DOHH2 (cell line): ENCODE data around the gene FDXR.

Experiments
- H3F3A ChIP-seq: fragments of 200-600 bp; sonication (generic), shearing (Covaris generic); 2 replicates; pipeline ENCODE4 v1.6.0; 2016; ENCODE audit warnings: antibody characterized with exemption, mild to moderate bottlenecking; ENCODE audit not compliant: control insufficient read depth, insufficient read depth
- H3K27ac ChIP-seq: fragments of 200-600 bp; sonication (generic); 2 replicates; pipeline ENCODE4 v1.5.1; 2014; ENCODE audit warnings: low read depth, mild to moderate bottlenecking, low read length, moderate library complexity
- H3K27me3 ChIP-seq: fragments of 200-600 bp; sonication (generic); 2 replicates; pipeline ENCODE4 v1.6.1; 2014; ENCODE audit warnings: mild to moderate bottlenecking, low read length, mixed read lengths; ENCODE audit not compliant: control insufficient read depth
- H3K36me3 ChIP-seq: fragments of 200-600 bp; sonication (generic); 2 replicates; pipeline ENCODE4 v1.6.1; 2014; ENCODE audit warnings: mild to moderate bottlenecking, low read length, moderate library complexity, mixed read lengths; ENCODE audit not compliant: control insufficient read depth
- H3K4me1 ChIP-seq: fragments of 200-600 bp; sonication (generic); 2 replicates; pipeline ENCODE4 v1.6.1; 2014; ENCODE audit warnings: mild to moderate bottlenecking, low read length, mixed read lengths; ENCODE audit not compliant: control insufficient read depth
- H3K4me2 ChIP-seq: fragments of 200-600 bp; sonication (generic); 2 replicates; pipeline ENCODE4 v1.6.0; 2014; ENCODE audit warnings: mild to moderate bottlenecking, low read length, moderate library complexity
- H3K4me3 ChIP-seq: fragments of 200-600 bp; sonication (generic); 2 replicates; pipeline ENCODE4 v1.5.1; 2014; ENCODE audit warnings: mild to moderate bottlenecking, low read length, mixed read lengths
- H3K79me2 ChIP-seq: fragments of 200-600 bp; sonication (generic); 2 replicates; pipeline ENCODE4 v1.6.1; 2014; ENCODE audit warnings: mild to moderate bottlenecking, low read length, mixed read lengths; ENCODE audit not compliant: control insufficient read depth
- H3K9me2 ChIP-seq: fragments of 200-600 bp; sonication (generic); replicated peaks from 2 replicates; pipeline ENCODE4 v1.6.1; 2014; ENCODE audit warnings: mild to moderate bottlenecking, low read length, mixed read lengths; ENCODE audit not compliant: control insufficient read depth
- H3K9me3 ChIP-seq: fragments of 200-600 bp; sonication (generic); 2 replicates; pipeline ENCODE4 v1.6.1; 2014; ENCODE audit warnings: antibody characterized with exemption, low read length, mixed read lengths; ENCODE audit not compliant: control insufficient read depth, insufficient read depth
- H4K20me1 ChIP-seq: fragments of 200-600 bp; sonication (generic); 2 replicates; pipeline ENCODE4 v1.6.0; 2014; ENCODE audit warnings: low read depth, mild to moderate bottlenecking, antibody characterized with exemption, low read length, moderate library complexity; ENCODE audit not compliant: control insufficient read depth, insufficient read depth
- EZH2phosphoT487 ChIP-seq: fragments of 200-600 bp; sonication (generic); IDR thresholded peaks from 2 replicates; pipeline ENCODE4 v1.6.1; 2017; ENCODE audit warnings: borderline replicate concordance, mild to moderate bottlenecking, antibody characterized with exemption, low read length, moderate library complexity, mixed read lengths
- TF ChIP-seq, protein P1 (sequence below): fragments of 200-600 bp; sonication (generic); IDR thresholded peaks from one replicate; pipeline ENCODE4 v1.5.1; 2014; ENCODE audit warnings: antibody characterized with exemption, mild to moderate bottlenecking, low read depth, low read length; ENCODE audit not compliant: poor library complexity, severe bottlenecking

FDXR gene

DNA sequence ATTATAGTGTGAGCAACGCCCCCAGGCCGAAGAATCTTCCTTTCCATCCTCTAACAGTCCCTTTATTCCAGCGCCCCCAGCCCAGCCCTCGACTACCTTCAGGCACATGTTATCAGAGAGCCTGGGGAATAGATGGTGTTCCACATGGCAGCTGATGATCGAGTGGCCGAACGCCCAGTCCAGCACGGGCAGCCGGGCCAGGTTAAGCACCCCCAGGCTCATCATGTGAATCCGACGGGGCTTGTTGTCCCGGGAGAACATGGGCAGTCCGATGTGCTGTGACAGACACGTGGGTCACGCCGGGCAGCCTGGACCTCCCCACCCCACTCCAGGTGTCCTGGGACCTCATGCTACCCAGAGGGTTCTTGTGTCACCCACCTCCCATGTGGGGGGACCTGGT lies 6.5 kb upstream of the FDXR start:
- H3K4me1 ChIP-seq = peaks cover 4% of the 10 kb centered on the region
- no peaks in the 10 kb centered on the region for H3K9me2 ChIP-seq
- no peaks in the 10 kb centered on the region for H4K20me1 ChIP-seq
- H3K27ac ChIP-seq = no peak overlapping the region
- H3K4me3 ChIP-seq = no peak overlapping the region
- H3K79me2 ChIP-seq = no peaks in the 10 kb centered on the region
- no peaks in the 10 kb centered on the region for H3K9me3 ChIP-seq
- H3F3A ChIP-seq = peaks cover 7% of the 10 kb centered on the region
- no peak for TF ChIP-seq EZH2phosphoT487
- TF ChIP-seq, protein P1, sequence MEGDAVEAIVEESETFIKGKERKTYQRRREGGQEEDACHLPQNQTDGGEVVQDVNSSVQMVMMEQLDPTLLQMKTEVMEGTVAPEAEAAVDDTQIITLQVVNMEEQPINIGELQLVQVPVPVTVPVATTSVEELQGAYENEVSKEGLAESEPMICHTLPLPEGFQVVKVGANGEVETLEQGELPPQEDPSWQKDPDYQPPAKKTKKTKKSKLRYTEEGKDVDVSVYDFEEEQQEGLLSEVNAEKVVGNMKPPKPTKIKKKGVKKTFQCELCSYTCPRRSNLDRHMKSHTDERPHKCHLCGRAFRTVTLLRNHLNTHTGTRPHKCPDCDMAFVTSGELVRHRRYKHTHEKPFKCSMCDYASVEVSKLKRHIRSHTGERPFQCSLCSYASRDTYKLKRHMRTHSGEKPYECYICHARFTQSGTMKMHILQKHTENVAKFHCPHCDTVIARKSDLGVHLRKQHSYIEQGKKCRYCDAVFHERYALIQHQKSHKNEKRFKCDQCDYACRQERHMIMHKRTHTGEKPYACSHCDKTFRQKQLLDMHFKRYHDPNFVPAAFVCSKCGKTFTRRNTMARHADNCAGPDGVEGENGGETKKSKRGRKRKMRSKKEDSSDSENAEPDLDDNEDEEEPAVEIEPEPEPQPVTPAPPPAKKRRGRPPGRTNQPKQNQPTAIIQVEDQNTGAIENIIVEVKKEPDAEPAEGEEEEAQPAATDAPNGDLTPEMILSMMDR = no peak
- H3K4me2 ChIP-seq = no peak overlapping the region
- H3K36me3 ChIP-seq = no peaks in the 10 kb centered on the region
- no peaks in the 10 kb centered on the region for H3K27me3 ChIP-seq

DNA sequence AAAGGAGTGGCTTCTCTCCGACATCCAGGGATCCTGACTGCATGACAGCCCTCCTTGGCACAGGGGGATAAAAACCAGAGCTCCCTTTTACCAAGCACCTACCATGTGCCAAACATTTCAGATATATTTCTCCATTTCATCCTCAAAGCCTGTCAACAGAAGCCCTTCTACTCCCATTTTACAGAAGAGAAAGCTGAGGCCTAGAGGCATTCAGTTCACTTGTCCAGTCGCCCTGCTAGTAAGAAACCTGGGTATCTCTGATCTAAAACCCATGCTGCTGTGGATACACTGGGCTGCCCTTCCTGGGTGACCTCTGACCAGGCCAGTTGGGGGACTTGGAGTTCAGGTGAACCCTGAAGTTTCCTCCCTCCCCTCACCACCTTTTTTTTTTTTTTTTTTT lies 5.9 kb upstream of the FDXR start:
- H3K27me3 ChIP-seq = no peaks in the 10 kb centered on the region
- H3K4me1 ChIP-seq = peaks cover 9% of the 10 kb centered on the region
- H3K4me2 ChIP-seq = no peak overlapping the region

DNA sequence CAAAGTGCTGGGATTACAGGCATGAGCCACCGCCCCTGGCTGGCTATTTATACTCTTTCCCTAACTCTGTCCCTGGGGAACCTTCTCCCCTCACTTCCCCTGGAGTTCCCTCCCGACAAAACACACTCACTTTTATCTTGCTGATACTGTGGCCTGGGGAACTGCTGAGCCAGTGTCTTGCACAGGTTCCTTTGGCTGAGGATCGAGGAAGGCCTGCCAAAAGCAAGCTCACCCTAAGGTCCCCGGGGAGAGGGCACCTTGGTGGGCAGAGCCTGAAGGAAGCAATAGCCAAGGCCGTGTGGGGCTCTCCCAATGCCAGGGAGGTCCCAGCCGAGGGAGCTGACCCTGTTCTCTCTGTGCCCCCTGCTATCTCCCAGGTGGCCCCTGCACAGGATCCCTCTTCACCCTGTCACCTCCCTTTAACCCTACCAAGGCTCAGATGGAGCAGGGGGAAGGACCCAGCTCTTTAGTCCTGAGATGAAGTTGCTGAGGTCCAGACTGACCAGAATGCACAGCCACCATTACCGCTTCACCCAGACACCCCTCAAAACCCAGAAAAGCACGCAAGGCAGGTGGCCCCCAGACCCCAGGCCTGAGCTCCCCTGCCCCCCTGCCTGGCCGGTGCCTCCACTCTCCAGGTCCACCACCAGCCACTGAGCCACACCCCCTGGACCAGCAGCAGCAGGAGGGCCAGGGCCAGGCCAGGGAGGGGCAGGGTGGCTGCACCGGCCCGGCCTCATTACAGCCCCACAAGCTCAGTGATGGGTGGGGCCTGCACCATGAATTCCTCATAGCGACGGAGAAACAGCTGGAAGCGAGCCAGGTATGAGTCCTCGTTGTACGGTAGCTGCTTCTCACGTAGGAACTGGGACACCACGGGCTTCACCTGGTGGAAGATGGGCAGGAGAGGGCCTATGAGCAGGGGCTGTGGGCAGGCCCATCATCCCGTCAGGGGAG lies 5.1 kb upstream of the FDXR start:
- no peaks in the 10 kb centered on the region for H3K9me2 ChIP-seq
- no peaks in the 10 kb centered on the region for H4K20me1 ChIP-seq
- 0 out of 2 replicates have a peak, but pooled peaks cover 3% of the 10 kb centered on the region for H3K36me3 ChIP-seq
- peaks cover 7% of the 10 kb centered on the region for H3K79me2 ChIP-seq
- H3F3A ChIP-seq = peaks cover 7% of the 10 kb centered on the region
- H3K4me2 ChIP-seq = no peak overlapping the region
- peaks cover 9% of the 10 kb centered on the region for H3K4me1 ChIP-seq
- no peak overlapping the region for H3K4me3 ChIP-seq
- no peak overlapping the region for H3K27ac ChIP-seq
- TF ChIP-seq, protein P1 = no peak
- TF ChIP-seq EZH2phosphoT487 = no peak
- H3K27me3 ChIP-seq = no peaks in the 10 kb centered on the region
- H3K9me3 ChIP-seq = no peaks in the 10 kb centered on the region

More for the DNA sequence above, 5.9 kb upstream of the FDXR start:
- Histone ChIP-seq H3K27ac (no peak overlapping the region), H4K20me1 (no peaks in the 10 kb centered on the region), H3K4me3 (no peak overlapping the region), H3K79me2 (peaks cover 5% of the 10 kb centered on the region), H3K36me3 (0 out of 2 replicates have a peak, but pooled peaks cover under 1% of the 10 kb centered on the region), H3K9me2 (no peaks in the 10 kb centered on the region), H3K9me3 (no peaks in the 10 kb centered on the region), H3F3A (peaks cover 7% of the 10 kb centered on the region)
- TF ChIP-seq EZH2phosphoT487 = no peak
- TF ChIP-seq, protein P1 = no peak
